ENCODE measurements around the gene PPHLN1. TPM values are rescaled to one million over a fixed set of nuclear protein-coding genes. Genes with fewer than 3 reads are reported as not detected.

The PPHLN1 gene
- total RNA-seq, 4 donors from 2014 or later = 42.0 to 74.3 (median 48.9) TPM

- H3K27me3 ChIP-seq = no peaks in the 10 kb centered on the region
- peaks cover 13% of the 10 kb centered on the region for H3K9me3 ChIP-seq
- WGBS = 59% methylated on average over 6 of the region's 6 CpGs
- H3K4me3 ChIP-seq = no peak overlapping the region
- no peak for TF ChIP-seq CTCF (IDR thresholded peaks at IDR 0.05)
- TF ChIP-seq POLR2A (IDR thresholded peaks at IDR 0.05) = no peak
- TF ChIP-seq POLR2AphosphoS5 (IDR thresholded peaks at IDR 0.05) = no peak
- TF ChIP-seq EP300 (IDR thresholded peaks at IDR 0.05) = no peak
- no peaks in the 10 kb centered on the region for H3K4me1 ChIP-seq
- DNase-seq (ENCODE audit: low spot score in 2 of 2) = no peak
- H3K36me3 ChIP-seq = peaks cover 41% of the 10 kb centered on the region
- no peak overlapping the region for H3K27ac ChIP-seq
Measured at GRCh38 chr12:42446761-42447160, 120.8 kb downstream of the PPHLN1 start.

GRCh38 chr12:42447371-42447786 lies 121.4 kb downstream of the PPHLN1 start:
- Histone ChIP-seq H3K4me3 (no peak overlapping the region), H3K27me3 (no peaks in the 10 kb centered on the region), H3K4me1 (no peaks in the 10 kb centered on the region), H3K9me3 (peaks cover 13% of the 10 kb centered on the region), H3K27ac (no peak overlapping the region), H3K36me3 (peaks cover 35% of the 10 kb centered on the region)
- WGBS = 84% methylated on average over 3 of the region's 3 CpGs
- TF ChIP-seq POLR2AphosphoS5 (IDR thresholded peaks at IDR 0.05) = no peak
- no peak for TF ChIP-seq EP300 (IDR thresholded peaks at IDR 0.05)
- TF ChIP-seq POLR2A (IDR thresholded peaks at IDR 0.05) = no peak
- no peak for TF ChIP-seq CTCF (IDR thresholded peaks at IDR 0.05)
- DNase-seq (ENCODE audit: low spot score in 2 of 2) = no peak

- 95% methylated on average over 9 of the region's 9 CpGs for WGBS
- Histone ChIP-seq H3K36me3 (peaks cover 21% of the 10 kb centered on the region), H3K4me3 (no peak overlapping the region), H3K27ac (no peak overlapping the region), H3K4me1 (no peaks in the 10 kb centered on the region), H3K27me3 (no peaks in the 10 kb centered on the region), H3K9me3 (peaks cover 7% of the 10 kb centered on the region)
- TF ChIP-seq POLR2AphosphoS5 (IDR thresholded peaks at IDR 0.05) = no peak
- TF ChIP-seq CTCF (IDR thresholded peaks at IDR 0.05) = no peak
- TF ChIP-seq EP300 (IDR thresholded peaks at IDR 0.05) = no peak
- TF ChIP-seq POLR2A (IDR thresholded peaks at IDR 0.05) = no peak
- no peak for DNase-seq (ENCODE audit: low spot score in 2 of 2)
Measured at GRCh38 chr12:42448841-42449240, 122.9 kb downstream of the PPHLN1 start.

GRCh38 chr12:42450248-42450647 lies 124.3 kb downstream of the PPHLN1 start:
- 42% methylated on average over 2 of the region's 2 CpGs for WGBS
- no peak for DNase-seq (ENCODE audit: low spot score in 2 of 2)
- H3K4me1 ChIP-seq = no peaks in the 10 kb centered on the region

GRCh38 chr12:42458575-42458974 lies 132.6 kb downstream of the PPHLN1 start:
- DNase-seq (ENCODE audit: low spot score in 2 of 2) = no peak
- H3K4me3 ChIP-seq = no peak overlapping the region
- H3K27ac ChIP-seq = no peak overlapping the region
- 95% methylated on average over 2 of the region's 2 CpGs for WGBS
- no peaks in the 10 kb centered on the region for H3K4me1 ChIP-seq
- H3K9me3 ChIP-seq = no peaks in the 10 kb centered on the region
- H3K36me3 ChIP-seq = peaks cover 18% of the 10 kb centered on the region
- H3K27me3 ChIP-seq = no peaks in the 10 kb centered on the region
- TF ChIP-seq CTCF (IDR thresholded peaks at IDR 0.05) (no peak), POLR2AphosphoS5 (IDR thresholded peaks at IDR 0.05) (no peak), POLR2A (IDR thresholded peaks at IDR 0.05) (no peak), EP300 (IDR thresholded peaks at IDR 0.05) (no peak)

More at GRCh38 chr12:42450248-42450647, 124.3 kb downstream of the PPHLN1 start:
- no peak overlapping the region for H3K4me3 ChIP-seq
- no peaks in the 10 kb centered on the region for H3K9me3 ChIP-seq
- no peak overlapping the region for H3K27ac ChIP-seq
- no peaks in the 10 kb centered on the region for H3K27me3 ChIP-seq
- peaks cover 6% of the 10 kb centered on the region for H3K36me3 ChIP-seq
- TF ChIP-seq EP300 (IDR thresholded peaks at IDR 0.05) = no peak
- no peak for TF ChIP-seq POLR2A (IDR thresholded peaks at IDR 0.05)
- no peak for TF ChIP-seq CTCF (IDR thresholded peaks at IDR 0.05)
- no peak for TF ChIP-seq POLR2AphosphoS5 (IDR thresholded peaks at IDR 0.05)
